ENCODE results near the gene PRPSAP2.
"Not testable (repeated sequence)": the region's sequence is repeated elsewhere in the genome, so short reads cannot be mapped to it uniquely, and the experiment has no call there.

PRPSAP2 gene

GRCh38 chr17:18889658-18890057 is 31.7 kb downstream of the PRPSAP2 start:
- DNase-seq = no peak

- no peak for DNase-seq
These were observed 33.6 kb downstream of the PRPSAP2 start for GRCh38 chr17:18891541-18891940.

GRCh38 chr17:18896146-18896545 is 38.2 kb downstream of the PRPSAP2 start:
- DNase-seq = no peak

GRCh38 chr17:18896947-18897346 is 39.0 kb downstream of the PRPSAP2 start:
- DNase-seq = no peak

- DNase-seq = no peak
These were observed 46.6 kb downstream of the PRPSAP2 start for GRCh38 chr17:18904482-18904881.

GRCh38 chr17:18905226-18905625 is 47.3 kb downstream of the PRPSAP2 start:
- DNase-seq = no peak

GRCh38 chr17:18910326-18910725 is 52.4 kb downstream of the PRPSAP2 start:
- DNase-seq = no peak

- DNase-seq = no peak
These were observed 53.0 kb downstream of the PRPSAP2 start for GRCh38 chr17:18910881-18911280.

GRCh38 chr17:18916816-18917500 is 59.0 kb downstream of the PRPSAP2 start:
- no peak for DNase-seq

- no peak for DNase-seq
These were observed 59.6 kb downstream of the PRPSAP2 start for GRCh38 chr17:18917506-18918032.

GRCh38 chr17:18919963-18920362 is 62.0 kb downstream of the PRPSAP2 start:
- DNase-seq = no peak

- DNase-seq = no peak
These were observed 63.0 kb downstream of the PRPSAP2 start for GRCh38 chr17:18920911-18921441.

GRCh38 chr17:18921485-18921884 is 63.6 kb downstream of the PRPSAP2 start:
- DNase-seq = no peak

GRCh38 chr17:18921912-18922451 is 64.1 kb downstream of the PRPSAP2 start:
- DNase-seq = no peak

- not testable (repeated sequence) for DNase-seq
These were observed 64.7 kb downstream of the PRPSAP2 start for GRCh38 chr17:18922596-18922995.

- DNase-seq = no peak
These were observed 67.3 kb downstream of the PRPSAP2 start for GRCh38 chr17:18925187-18925586.

- DNase-seq = no peak
These were observed 70.7 kb downstream of the PRPSAP2 start for GRCh38 chr17:18928628-18929125.

GRCh38 chr17:18932360-18933055 is 74.6 kb downstream of the PRPSAP2 start:
- DNase-seq = no peak

GRCh38 chr17:18933102-18934058 is 75.4 kb downstream of the PRPSAP2 start:
- DNase-seq = no peak

- no peak for DNase-seq
These were observed 80.2 kb downstream of the PRPSAP2 start for GRCh38 chr17:18937981-18938691.

- no peak for DNase-seq
These were observed 80.7 kb downstream of the PRPSAP2 start for GRCh38 chr17:18938692-18939023.

GRCh38 chr17:18944646-18945045 is 86.7 kb downstream of the PRPSAP2 start:
- DNase-seq = no peak
